ENCODE data around the gene ATPAF1.
"Not testable (repeated sequence)": the region's sequence is repeated elsewhere in the genome, so short reads cannot be mapped to it uniquely, and the experiment has no call there.

ATPAF1 gene

GRCh38 chr1:46667782-46668760, at the start of gene ATPAF1:
TSS of gene ATPAF1 (minus strand) at chr1:46668364. CDS start at chr1:46668322, 42 bp downstream.
- in situ Hi-C loops (cut with MboI; ENCODE audit: low pct_unique_long_range_greater_than_20kb, low sequenced_read_pairs): no loop called here
- DNase-seq: peak; percentile 44

GRCh38 chr1:46717654-46718053, 49.5 kb upstream of the ATPAF1 start:
- in situ Hi-C loops (cut with MboI; ENCODE audit: low pct_unique_long_range_greater_than_20kb, low sequenced_read_pairs): loop anchor here (25.0 kb wide), 1 partner anchor 155 kb away; the partner anchor contains the start of gene KNCN
- peak; percentile 16 for DNase-seq

- no peak for DNase-seq
Observed at GRCh38 chr1:46714976-46715375, 46.8 kb upstream of the ATPAF1 start.

GRCh38 chr1:46708121-46708520, 40.0 kb upstream of the ATPAF1 start:
- in situ Hi-C loops (cut with MboI; ENCODE audit: low pct_unique_long_range_greater_than_20kb, low sequenced_read_pairs): loop anchor here (25.0 kb wide), 1 partner anchor 146 kb away; the partner anchor contains the start of gene KNCN
- no peak for DNase-seq

More at GRCh38 chr1:46714976-46715375, 46.8 kb upstream of the ATPAF1 start:
- in situ Hi-C loops (cut with MboI; ENCODE audit: low pct_unique_long_range_greater_than_20kb, low sequenced_read_pairs): loop anchor here (25.0 kb wide), 1 partner anchor 153 kb away; the partner anchor contains the start of gene KNCN

GRCh38 chr1:46705408-46705807, 37.2 kb upstream of the ATPAF1 start:
- in situ Hi-C loops (cut with MboI; ENCODE audit: low pct_unique_long_range_greater_than_20kb, low sequenced_read_pairs): loop anchor here (25.0 kb wide), 1 partner anchor 143 kb away; the partner anchor contains the start of gene KNCN
- no peak for DNase-seq

- DNase-seq: no peak
- in situ Hi-C loops (cut with MboI; ENCODE audit: low pct_unique_long_range_greater_than_20kb, low sequenced_read_pairs): loop anchor here (25.0 kb wide), 1 partner anchor 142 kb away; the partner anchor contains the start of gene KNCN
Observed at GRCh38 chr1:46703927-46704641, 35.9 kb upstream of the ATPAF1 start.

GRCh38 chr1:46699666-46700065, 31.5 kb upstream of the ATPAF1 start:
- DNase-seq: peak; percentile 32
- in situ Hi-C loops (cut with MboI; ENCODE audit: low pct_unique_long_range_greater_than_20kb, low sequenced_read_pairs): loop anchor here (25.0 kb wide), 1 partner anchor 137 kb away; the partner anchor contains the start of gene KNCN

- DNase-seq: no peak
- in situ Hi-C loops (cut with MboI; ENCODE audit: low pct_unique_long_range_greater_than_20kb, low sequenced_read_pairs): no loop called here
Observed at GRCh38 chr1:46697053-46697452, 28.9 kb upstream of the ATPAF1 start.

- in situ Hi-C loops (cut with MboI; ENCODE audit: low pct_unique_long_range_greater_than_20kb, low sequenced_read_pairs); DNase-seq: not testable (repeated sequence)
Observed at GRCh38 chr1:46694676-46695075, 26.5 kb upstream of the ATPAF1 start.

- in situ Hi-C loops (cut with MboI; ENCODE audit: low pct_unique_long_range_greater_than_20kb, low sequenced_read_pairs): no loop called here
Observed at GRCh38 chr1:46692811-46693770, 24.9 kb upstream of the ATPAF1 start.

GRCh38 chr1:46691997-46692790, 24.0 kb upstream of the ATPAF1 start:
- in situ Hi-C loops (cut with MboI; ENCODE audit: low pct_unique_long_range_greater_than_20kb, low sequenced_read_pairs): no loop called here
- no peak for DNase-seq

More at GRCh38 chr1:46692811-46693770, 24.9 kb upstream of the ATPAF1 start:
- no peak for DNase-seq

- in situ Hi-C loops (cut with MboI; ENCODE audit: low pct_unique_long_range_greater_than_20kb, low sequenced_read_pairs): no loop called here
Observed at GRCh38 chr1:46690931-46691421, 22.8 kb upstream of the ATPAF1 start.

GRCh38 chr1:46689897-46690296, 21.7 kb upstream of the ATPAF1 start:
- in situ Hi-C loops (cut with MboI; ENCODE audit: low pct_unique_long_range_greater_than_20kb, low sequenced_read_pairs): no loop called here
- no peak for DNase-seq

More at GRCh38 chr1:46690931-46691421, 22.8 kb upstream of the ATPAF1 start:
- no peak for DNase-seq

- no peak for DNase-seq
- in situ Hi-C loops (cut with MboI; ENCODE audit: low pct_unique_long_range_greater_than_20kb, low sequenced_read_pairs): no loop called here
Observed at GRCh38 chr1:46689356-46689755, 21.2 kb upstream of the ATPAF1 start.

GRCh38 chr1:46687921-46688509, 19.9 kb upstream of the ATPAF1 start:
- in situ Hi-C loops (cut with MboI; ENCODE audit: low pct_unique_long_range_greater_than_20kb, low sequenced_read_pairs): no loop called here
- DNase-seq: no peak

GRCh38 chr1:46687093-46687659, 19.0 kb upstream of the ATPAF1 start:
- peak; percentile 49 for DNase-seq
- in situ Hi-C loops (cut with MboI; ENCODE audit: low pct_unique_long_range_greater_than_20kb, low sequenced_read_pairs): no loop called here

GRCh38 chr1:46686255-46686654, 18.1 kb upstream of the ATPAF1 start:
- DNase-seq: no peak
- in situ Hi-C loops (cut with MboI; ENCODE audit: low pct_unique_long_range_greater_than_20kb, low sequenced_read_pairs): no loop called here
